Measurements from ENCODE around the gene ATP8B4. TPM values are rescaled to one million over a fixed set of nuclear protein-coding genes. Genes with fewer than 3 reads are reported as not detected.

ATP8B4 gene
- total and polyA plus RNA-seq, 2 donors (not counting 1 experiment from before 2014, with no cell fraction given), result 0.42 TPM; not detected in 1

GRCh38 chr15:49915822-49916221 lies 203.2 kb downstream of the ATP8B4 start:
- Mint-ChIP-seq H3K4me1 (no peaks in the 10 kb centered on the region), H3K27me3 (no peaks in the 10 kb centered on the region), H3K9me3 (ENCODE audit: insufficient read depth) (peaks cover 2% of the 10 kb centered on the region), H3K27ac (no peak overlapping the region), H3K4me3 (no peak overlapping the region)
- CTCF ChIA-PET, result no interaction called here
- no peaks in the 10 kb centered on the region for H3K4me1 ChIP-seq (ENCODE audit: control insufficient read depth in 2 of 2, insufficient read depth in 2 of 2, low read length in 2 of 2)
- H3K27ac ChIP-seq (ENCODE audit: low read length in 2 of 2), result no peak overlapping the region
- no peak for TF ChIP-seq EZH2 (IDR thresholded peaks at IDR 0.05; ENCODE audit: borderline replicate concordance, insufficient read depth, low read depth, low read length, poor library complexity, severe bottlenecking)
- no peak for TF ChIP-seq CTCF (IDR thresholded peaks at IDR 0.05)
- no peak overlapping the region for H3K4me3 ChIP-seq (ENCODE audit: control extremely low read depth in 1 of 5, extremely low read depth in 1 of 5, insufficient read depth in 1 of 5, low read depth in 2 of 5, low read length in 4 of 5)
- no peaks in the 10 kb centered on the region for H3K9me3 ChIP-seq (ENCODE audit: control extremely low read depth in 1 of 3, control insufficient read depth in 2 of 3, insufficient read depth in 1 of 3, low read length in 2 of 3)
- WGBS (ENCODE audit: insufficient coverage), result 93% methylated on average over 3 of the region's 5 CpGs
- no peaks in the 10 kb centered on the region for H3K79me2 ChIP-seq (ENCODE audit: control insufficient read depth, insufficient read depth, low read length)
- ATAC-seq (ENCODE audit: low read depth), result no peak
- no peak overlapping the region for H2AFZ ChIP-seq (ENCODE audit: insufficient read depth, low read depth, low read length, poor library complexity, severe bottlenecking)
- no peak for DNase-seq
- POLR2A ChIA-PET, result no interaction called here
- no peaks in the 10 kb centered on the region for H3K27me3 ChIP-seq (replicated peaks in 1 of 4; ENCODE audit: control extremely low read depth in 1 of 4, control insufficient read depth in 3 of 4, insufficient read depth in 4 of 4, low read length in 3 of 4)
- no peaks in the 10 kb centered on the region for H3K36me3 ChIP-seq (replicated peaks in 1 of 2; ENCODE audit: control extremely low read depth in 1 of 2, control insufficient read depth in 1 of 2, extremely low read depth in 1 of 2, insufficient read depth in 2 of 2, low read length in 1 of 2)
- H4K20me1 ChIP-seq (ENCODE audit: control insufficient read depth, insufficient read depth, low read length, poor library complexity, severe bottlenecking), result no peaks in the 10 kb centered on the region
- intact Hi-C loops (cut with micrococcal nuclease), result no loop called here
- H3K4me2 ChIP-seq (replicated peaks; ENCODE audit: low read depth, low read length, poor library complexity, severe bottlenecking), result no peak overlapping the region
- H3K9ac ChIP-seq (ENCODE audit: low read length), result no peak overlapping the region

- no peaks in the 10 kb centered on the region for H4K20me1 ChIP-seq (ENCODE audit: control insufficient read depth, insufficient read depth, low read length, poor library complexity, severe bottlenecking)
- ATAC-seq (ENCODE audit: low read depth) (no peak), DNase-seq (no peak)
- WGBS (ENCODE audit: insufficient coverage), result 98% methylated on average over 4 of the region's 4 CpGs
- no peaks in the 10 kb centered on the region for H3K4me1 Mint-ChIP-seq
- POLR2A ChIA-PET, result no interaction called here
- intact Hi-C loops (cut with micrococcal nuclease), result no loop called here
- peaks cover 0 to 7% (median 0%) of the 10 kb centered on the region in 4 experiments for H3K27me3 ChIP-seq (replicated peaks in 1 of 4; ENCODE audit: control extremely low read depth in 1 of 4, control insufficient read depth in 3 of 4, insufficient read depth in 4 of 4, low read length in 3 of 4)
- no peaks in the 10 kb centered on the region for H3K4me1 ChIP-seq (ENCODE audit: control insufficient read depth in 2 of 2, insufficient read depth in 2 of 2, low read length in 2 of 2)
- H3K4me3 ChIP-seq (ENCODE audit: control extremely low read depth in 1 of 5, extremely low read depth in 1 of 5, insufficient read depth in 1 of 5, low read depth in 2 of 5, low read length in 4 of 5), result no peak overlapping the region
- H3K36me3 ChIP-seq (replicated peaks in 1 of 2; ENCODE audit: control extremely low read depth in 1 of 2, control insufficient read depth in 1 of 2, extremely low read depth in 1 of 2, insufficient read depth in 2 of 2, low read length in 1 of 2), result no peaks in the 10 kb centered on the region
- TF ChIP-seq EZH2 (IDR thresholded peaks at IDR 0.05; ENCODE audit: borderline replicate concordance, insufficient read depth, low read depth, low read length, poor library complexity, severe bottlenecking), result no peak
- TF ChIP-seq CTCF (IDR thresholded peaks at IDR 0.05), result no peak
- peaks cover 0 to 12% (median 5%) of the 10 kb centered on the region in 3 donors for H3K9me3 ChIP-seq (ENCODE audit: control extremely low read depth in 1 of 3, control insufficient read depth in 2 of 3, insufficient read depth in 1 of 3, low read length in 2 of 3)
- H3K9me3 Mint-ChIP-seq (ENCODE audit: insufficient read depth), result peaks cover 5% of the 10 kb centered on the region
- no peak overlapping the region for H3K4me2 ChIP-seq (replicated peaks; ENCODE audit: low read depth, low read length, poor library complexity, severe bottlenecking)
- no peak overlapping the region for H3K9ac ChIP-seq (ENCODE audit: low read length)
- CTCF ChIA-PET, result no interaction called here
- H3K4me3 Mint-ChIP-seq, result no peak overlapping the region
- no peaks in the 10 kb centered on the region for H3K79me2 ChIP-seq (ENCODE audit: control insufficient read depth, insufficient read depth, low read length)
- H3K27ac Mint-ChIP-seq, result no peak overlapping the region
- no peak overlapping the region for H2AFZ ChIP-seq (ENCODE audit: insufficient read depth, low read depth, low read length, poor library complexity, severe bottlenecking)
- H3K27me3 Mint-ChIP-seq, result peaks cover 7% of the 10 kb centered on the region
- no peak overlapping the region for H3K27ac ChIP-seq (ENCODE audit: low read length in 2 of 2)
Observed at GRCh38 chr15:49908933-49909295, 210.1 kb downstream of the ATP8B4 start.

Measured in B cell (primary cell).